Mucosa of descending colon (tissue), 3 donors: Measurements from ENCODE around the gene TECRL. TPM values are rescaled to one million over a fixed set of nuclear protein-coding genes. Genes with fewer than 3 reads are reported as not detected.

Source experiments
- ATAC-seq: fragments of 200-7000 bp; cut with Tn5 transposase; one replicate; pipeline ENCODE4 v1.9.1; 2020; ENCODE audit warnings: mild to moderate bottlenecking, moderate library complexity
- DNase-seq, 3 donors: peaks; one replicate each; pipeline ENCODE4 v3.0.0-alpha.2; 2020
- H3K36me3 ChIP-seq: fragments of 200-600 bp; one replicate; pipeline ENCODE4 v1.8.0; 2021; ENCODE audit warnings: low read depth, mild to moderate bottlenecking
- H3K4me1 ChIP-seq: fragments of 200-600 bp; one replicate; pipeline ENCODE4 v1.8.0; 2021; ENCODE audit warnings: low read depth, mild to moderate bottlenecking
- H3K4me3 ChIP-seq: fragments of 200-600 bp; one replicate; pipeline ENCODE4 v1.8.0; 2021; ENCODE audit warnings: mild to moderate bottlenecking
- H3K9me3 ChIP-seq: fragments of 200-600 bp; one replicate; pipeline ENCODE4 v1.8.0; 2021; ENCODE audit warnings: mild to moderate bottlenecking
- CTCF ChIP-seq: fragments of 200-600 bp; IDR thresholded peaks from one replicate; pipeline ENCODE4 v1.8.0; 2022; ENCODE audit warnings: antibody characterized with exemption, mild to moderate bottlenecking
- intact Hi-C, 2 donors: fragments of 100-400 bp; cut with DNase I in 1 of 2; cut with micrococcal nuclease in 1 of 2; formaldehyde crosslinking; loops; one replicate each; pipeline versions ENCODE4 v1.11.0 to v1.11.1; 2022; cut with DNase I, micrococcal nuclease
- total RNA-seq, 3 donors: library from RNA; stranded (reverse); fragmentation: NEBNext Ultra II Directional in 2 of 3; extraction: Animal tissue kit (Norgen Biotek cat#: 25700) in 2 of 3; gene quantifications; one replicate each; pipeline versions ENCODE4 v1.2.1 to v1.2.4, GENCODE V29; 2021 to 2023
- donor health status: DM: no; HTN: no; CAD: no; lungs with moderate emphysema.
- donor health status: DM: no; HTN: no; CAD: no.
- donor health status: DM: no; HTN: yes; CAD: no.

Gene TECRL
- total RNA-seq, 3 donors from 2014 or later: 0.55 TPM; not detected in 2

GRCh38 chr4:64248186-64248585 lies 161.1 kb downstream of the TECRL start:
- no peak for TF ChIP-seq CTCF
- no peak for DNase-seq

DNA sequence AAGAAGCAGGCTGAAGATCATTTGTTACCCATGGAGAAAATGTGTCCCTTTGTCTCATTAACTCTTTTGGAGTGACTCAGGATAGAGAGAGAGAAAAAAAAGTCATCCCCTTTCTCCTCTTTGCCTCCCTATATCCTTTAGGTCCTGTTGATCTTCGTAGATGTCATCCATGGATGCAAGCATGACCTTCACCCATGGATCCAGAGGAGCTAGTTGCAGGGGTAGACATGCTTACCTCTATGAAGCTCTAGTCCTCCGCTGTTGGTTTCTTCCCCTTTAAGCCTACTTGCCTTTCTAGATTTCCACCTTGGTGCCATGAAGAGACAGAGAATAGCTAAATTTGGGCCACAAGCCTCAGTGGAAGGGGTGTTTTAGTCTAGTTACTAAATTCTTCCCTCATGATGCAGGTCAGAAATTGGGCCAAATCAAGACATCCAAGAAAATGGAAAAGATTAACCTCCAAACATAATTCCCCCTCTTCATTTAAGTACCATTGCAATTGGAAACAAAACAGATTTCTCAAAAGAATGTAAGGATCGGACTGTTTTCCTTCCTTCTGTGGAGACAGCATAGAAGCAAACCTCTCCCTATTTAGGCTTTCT lies 178.4 kb downstream of the TECRL start:
- Histone ChIP-seq H3K4me3 (no peak overlapping the region), H3K4me1 (no peaks in the 10 kb centered on the region), H3K36me3 (no peaks in the 10 kb centered on the region), H3K9me3 (peaks cover 90% of the 10 kb centered on the region)
- no peak for TF ChIP-seq CTCF
- intact Hi-C loops: no loop called here
- no peak for ATAC-seq
- DNase-seq: no peak

More at GRCh38 chr4:64248186-64248585, 161.1 kb downstream of the TECRL start:
- ATAC-seq: no peak
- Histone ChIP-seq H3K36me3 (no peaks in the 10 kb centered on the region), H3K9me3 (peaks cover 35% of the 10 kb centered on the region), H3K4me3 (no peak overlapping the region), H3K4me1 (no peaks in the 10 kb centered on the region)
- intact Hi-C loops: no loop called here
